Measurements from ENCODE around the gene ADGRF3. TPM values are rescaled to one million over a fixed set of nuclear protein-coding genes. Genes with fewer than 3 reads are reported as not detected.

Gene ADGRF3
- total and polyA plus RNA-seq, 2 of the 13 experiments (the other 11 are each of a cell fraction or from before 2014, with no cell fraction given): 0.40 to 1.5 TPM

GRCh38 chr2:26363323-26363722 is 16.7 kb upstream of the ADGRF3 start:
- H3K36me3 ChIP-seq (replicated peaks in 1 of 2; ENCODE audit: control insufficient read depth in 1 of 2, insufficient read depth in 2 of 2, low read length in 2 of 2): peaks cover 7 to 32% of the 10 kb centered on the region in 2 experiments
- no TSS peak for BruUV-seq (replicated peaks)
- TF ChIP-seq ZBTB33 (CRISPR knock-in tag; IDR thresholded peaks at IDR 0.05): peak; percentile 91
- TF ChIP-seq MAFF (IDR thresholded peaks at IDR 0.05; ENCODE audit: low read depth, low read length): peak; percentile 100
- TF ChIP-seq MAZ (IDR thresholded peaks at IDR 0.05; ENCODE audit: borderline replicate concordance, low read depth, low read length): no peak
- TF ChIP-seq MAZ (CRISPR knock-in tag; IDR thresholded peaks at IDR 0.05; ENCODE audit: low read depth): no peak
- no peak for TF ChIP-seq RBAK (CRISPR knock-in tag; IDR thresholded peaks at IDR 0.05)
- TF ChIP-seq HNF4G (IDR thresholded peaks at IDR 0.05; ENCODE audit: borderline replicate concordance, low read depth, low read length): 0 out of 2 replicates have a peak, but pooled peaks have one; percentile 19
- TF ChIP-seq HNF4G (CRISPR knock-in tag; IDR thresholded peaks at IDR 0.05; ENCODE audit: borderline replicate concordance, low read depth): no peak
- TF ChIP-seq, protein P1, sequence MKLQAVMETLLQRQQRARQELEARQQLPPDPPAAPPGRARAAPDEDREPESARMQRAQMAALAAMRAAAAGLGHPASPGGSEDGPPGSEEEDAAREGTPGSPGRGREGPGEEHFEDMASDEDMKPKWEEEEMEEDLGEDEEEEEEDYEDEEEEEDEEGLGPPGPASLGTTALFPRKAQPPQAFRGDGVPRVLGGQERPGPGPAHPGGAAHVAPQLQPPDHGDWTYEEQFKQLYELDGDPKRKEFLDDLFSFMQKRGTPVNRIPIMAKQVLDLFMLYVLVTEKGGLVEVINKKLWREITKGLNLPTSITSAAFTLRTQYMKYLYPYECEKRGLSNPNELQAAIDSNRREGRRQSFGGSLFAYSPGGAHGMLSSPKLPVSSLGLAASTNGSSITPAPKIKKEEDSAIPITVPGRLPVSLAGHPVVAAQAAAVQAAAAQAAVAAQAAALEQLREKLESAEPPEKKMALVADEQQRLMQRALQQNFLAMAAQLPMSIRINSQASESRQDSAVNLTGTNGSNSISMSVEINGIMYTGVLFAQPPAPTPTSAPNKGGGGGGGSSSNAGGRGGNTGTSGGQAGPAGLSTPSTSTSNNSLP (IDR thresholded peaks at IDR 0.05; ENCODE audit: low read depth, low read length): peak; percentile 85
- TF ChIP-seq MAFK (conservative IDR thresholded peaks at IDR 0.05 in 1 of 2, IDR thresholded peaks at IDR 0.05 in 1 of 2; ENCODE audit: low read length in 2 of 2): peak; percentile 99
- TF ChIP-seq HNF4A (CRISPR knock-in tag; IDR thresholded peaks at IDR 0.05): 0 out of 2 replicates have a peak, but pooled peaks have one; percentile 14
- TF ChIP-seq CENPX (CRISPR knock-in tag; IDR thresholded peaks at IDR 0.05): no peak
- WGBS (ENCODE audit: low lambda C conversion rate): 80% methylated on average over 4 of the region's 4 CpGs
- H3K79me2 ChIP-seq (ENCODE audit: insufficient read depth, low read length): peaks cover 58% of the 10 kb centered on the region
- peaks cover 36% of the 10 kb centered on the region for H4K20me1 ChIP-seq (ENCODE audit: insufficient read depth, low read length)
- H2AFZ ChIP-seq (ENCODE audit: low read length): no peak overlapping the region
- H3K9me3 ChIP-seq (ENCODE audit: low read length): no peaks in the 10 kb centered on the region
- H3K4me1 ChIP-seq (ENCODE audit: insufficient read depth, low read length): peaks cover 32% of the 10 kb centered on the region
- H3K27ac ChIP-seq (ENCODE audit: extremely low read length, insufficient read depth, low read length): peak overlapping the region; percentile 13
- H3K4me2 ChIP-seq (ENCODE audit: low read depth, low read length): no peak overlapping the region
- DNase-seq (ENCODE audit: low spot score) (peak; percentile 64), ATAC-seq (peak; percentile 82), FAIRE-seq (no peak)
- H3K9ac ChIP-seq (ENCODE audit: insufficient read depth, low read depth, low read length): no peak overlapping the region
- CTCF ChIA-PET (ENCODE audit: low intra/inter-chr PET ratio, low total read pairs): no interaction called here
- POLR2A ChIA-PET: interaction anchor here (0.8 kb wide), 1 partner anchor 18 kb away, joined by 4 read pairs; the partner anchor contains the start of gene SELENOI
- H3K27me3 ChIP-seq (ENCODE audit: control insufficient read depth in 1 of 2, insufficient read depth in 2 of 2, low read length in 2 of 2): no peaks in the 10 kb centered on the region
- in situ Hi-C loops (cut with HindIII; ENCODE audit: extremely low pct_ligation_motif_present, low pct_unique_long_range_greater_than_20kb) (no loop called here), intact Hi-C loops (cut with micrococcal nuclease; ENCODE audit: unreplicated experiment) (no loop called here)
- H3K4me3 ChIP-seq (replicated peaks in 1 of 3; ENCODE audit: insufficient read depth in 1 of 3, low read depth in 2 of 3, low read length in 3 of 3): no peak overlapping the region
